Stimulated activated CD8-positive, alpha-beta memory T cell treated with anti-CD3 and anti-CD28 coated beads, Interleukin-15, amount 100 ng/mL, for 4 hours (primary cell): ENCODE measurements around the gene GPATCH1.

Source experiments
- DNase-seq, 2 donors: peaks; one replicate each; pipeline ENCODE4 v3.0.0-alpha.2; 2020; ENCODE audit warnings: low read depth in 2 of 2

GPATCH1 gene

DNA sequence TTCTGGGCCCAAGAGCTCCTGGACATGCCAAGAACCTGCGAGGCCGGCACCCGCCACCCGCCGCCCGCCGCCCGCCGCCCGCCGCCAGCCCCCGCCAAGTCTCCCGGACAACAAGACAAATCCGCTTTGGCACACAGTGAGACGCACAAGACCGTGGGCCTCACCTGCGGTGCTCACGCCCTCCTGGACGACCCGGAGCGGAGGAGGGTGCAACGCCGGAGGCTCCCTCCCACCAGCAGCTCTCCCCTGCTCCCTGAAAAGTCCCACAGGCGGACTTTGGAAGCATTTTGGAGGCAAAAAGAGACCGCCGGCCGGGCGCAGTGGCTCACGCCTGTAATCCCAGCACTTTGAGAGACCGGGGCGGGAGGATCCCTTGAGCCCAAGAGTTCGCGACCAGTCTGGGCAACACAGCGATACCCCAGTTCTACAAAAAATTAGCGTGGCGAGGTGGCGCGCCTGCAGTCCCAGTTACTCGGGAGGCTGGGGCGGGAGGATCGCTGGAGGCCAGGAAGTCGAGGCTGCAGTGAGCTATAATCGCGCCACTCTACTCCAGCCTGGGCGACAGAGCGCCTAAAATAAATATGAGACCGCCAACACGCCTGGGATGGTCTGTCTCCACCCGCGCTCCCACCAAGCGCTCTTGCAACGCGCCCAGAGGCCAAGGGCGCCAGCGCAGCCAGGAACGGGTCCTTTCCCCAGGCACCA, 17.1 kb upstream of the GPATCH1 start:
- DNase-seq = no peak

DNA sequence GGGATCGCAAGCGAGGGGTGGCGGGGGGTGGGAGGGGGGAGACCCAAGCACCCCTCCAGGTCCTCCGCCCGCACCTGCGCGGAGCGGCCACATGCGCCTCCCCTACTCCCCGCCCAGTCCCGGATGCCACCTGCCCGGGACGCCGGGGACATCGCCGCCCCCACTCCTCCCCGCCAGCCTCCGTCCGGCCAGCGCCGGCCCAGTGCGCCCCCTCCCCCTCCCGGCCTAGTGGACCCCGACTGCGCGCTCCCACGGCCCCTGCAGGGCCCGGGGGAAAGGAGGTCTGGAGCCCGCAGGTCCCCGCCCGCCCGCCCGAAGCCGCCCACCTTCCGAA, 16.6 kb upstream of the GPATCH1 start:
- DNase-seq = no peak

DNA sequence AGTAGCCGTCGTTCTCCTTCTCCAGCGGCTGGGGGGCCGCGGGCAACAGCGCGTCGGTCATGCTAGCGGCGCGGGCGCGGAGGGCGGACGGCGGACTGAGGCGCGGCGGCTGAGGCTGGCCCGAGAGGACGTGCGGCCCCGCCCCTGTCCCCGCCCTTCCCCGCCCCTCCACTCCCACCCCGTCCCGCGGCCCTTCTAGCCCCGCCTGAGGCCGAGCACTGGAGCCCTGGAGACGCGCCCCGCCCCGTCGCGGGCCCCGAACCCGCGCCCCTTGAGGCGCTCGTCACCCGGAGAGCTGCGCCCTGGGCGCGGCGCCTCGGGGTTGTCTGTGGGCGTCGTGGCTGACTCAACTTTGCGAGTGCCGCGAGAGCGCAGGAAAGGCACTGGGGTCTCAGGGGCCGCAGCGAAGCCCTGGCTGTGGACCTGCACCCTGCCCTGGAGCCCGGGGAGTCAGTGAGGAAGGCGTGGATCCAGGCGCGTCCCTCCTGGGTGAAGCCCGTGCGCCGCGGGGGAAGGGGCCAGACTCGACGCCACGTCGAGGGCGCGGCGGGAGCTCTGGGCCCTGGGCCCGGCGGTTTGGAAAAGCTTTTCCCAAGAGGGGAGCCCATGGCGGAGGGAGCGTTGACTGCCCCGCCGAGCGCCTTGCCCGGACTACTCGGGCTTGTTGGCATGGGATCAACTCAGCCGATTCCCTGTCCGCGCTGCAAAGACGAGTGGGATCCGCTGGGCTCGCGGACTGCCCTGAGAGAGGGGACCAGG, 16.0 kb upstream of the GPATCH1 start, which contains the start of gene RHPN2:
TSS of gene RHPN2 (minus strand) at position 97 of the 759 bp plus-strand sequence. CDS start at position 61, 36 bp downstream.
- DNase-seq = peak; percentile 27 to 33

DNA sequence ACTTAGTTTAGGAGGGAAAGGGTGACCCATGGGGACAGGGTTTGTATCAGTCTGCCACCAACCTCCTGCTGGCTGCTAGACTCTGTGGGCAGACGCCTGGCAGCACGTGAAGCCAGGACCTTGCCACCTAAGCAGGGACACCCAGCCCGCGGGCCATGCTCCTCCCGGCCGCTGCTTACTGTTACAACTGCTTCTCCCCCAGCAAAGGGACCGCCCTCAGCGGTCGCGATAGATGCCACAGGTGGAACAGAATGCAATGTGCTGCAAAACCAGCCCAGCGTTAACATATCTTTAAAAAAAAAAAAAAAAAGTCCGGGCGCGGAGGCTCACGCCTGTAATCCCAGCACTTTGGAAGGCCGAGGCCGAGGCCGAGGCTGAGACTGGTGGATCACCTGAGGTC, 14.4 kb upstream of the GPATCH1 start:
- no peak for DNase-seq

DNA sequence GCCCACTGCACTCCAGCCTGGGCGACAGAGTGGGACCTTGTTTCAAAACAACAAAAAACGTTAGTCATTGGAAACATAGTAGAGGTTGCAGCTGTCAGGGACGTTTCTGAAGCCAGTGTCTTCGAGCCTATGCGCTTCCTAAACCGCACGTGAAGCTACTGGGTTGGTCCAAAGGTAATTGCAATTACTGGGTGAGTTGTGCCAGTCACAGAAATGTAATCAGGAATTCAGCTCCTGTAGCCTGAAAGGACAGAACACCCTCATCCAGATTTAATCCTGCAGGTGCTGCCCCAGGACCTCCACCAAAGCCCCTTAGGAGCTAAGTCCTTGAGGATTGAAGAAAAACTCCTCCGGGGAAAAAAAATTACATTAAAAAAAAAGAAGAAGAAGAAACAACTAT, 13.9 kb upstream of the GPATCH1 start:
- DNase-seq = no peak

DNA sequence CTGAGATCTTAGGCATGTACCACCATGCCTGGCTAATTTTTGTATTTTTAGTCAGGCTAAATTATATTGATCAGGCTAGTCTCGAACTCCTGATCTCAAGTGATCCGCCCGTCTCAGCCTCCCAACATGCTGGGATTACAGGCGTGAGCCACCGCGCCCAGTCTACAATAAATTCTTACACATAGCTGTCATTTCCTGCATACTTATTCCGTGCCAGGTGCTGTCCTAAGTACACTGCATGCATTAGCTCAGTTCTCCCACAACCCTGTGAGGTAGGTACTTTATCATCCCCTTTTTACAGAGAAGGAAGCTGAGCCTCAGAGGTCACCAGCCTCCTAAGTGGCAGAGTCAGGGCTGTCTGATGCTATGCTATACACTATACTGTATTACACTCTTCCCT, 9.1 kb upstream of the GPATCH1 start:
- DNase-seq = no peak

DNA sequence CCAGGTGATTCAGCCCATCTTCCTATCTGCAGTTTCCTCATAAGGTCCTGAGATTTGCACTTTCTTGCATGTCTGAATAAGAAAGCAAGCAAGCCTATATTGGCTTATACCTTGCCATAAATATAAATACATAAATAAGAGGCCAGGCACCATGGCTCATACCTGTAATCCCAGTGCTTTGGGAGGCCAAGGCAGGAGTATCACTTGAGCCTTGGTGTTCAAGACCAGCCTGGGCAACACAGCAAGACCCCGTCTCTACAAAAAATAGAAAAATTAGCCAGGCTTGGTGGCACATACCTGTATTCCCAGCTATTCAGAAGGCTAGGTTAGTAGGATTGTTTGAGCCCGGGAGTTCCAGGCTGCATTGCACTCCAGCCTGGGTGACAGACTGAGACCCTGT, 5.5 kb upstream of the GPATCH1 start:
- DNase-seq = no peak

DNA sequence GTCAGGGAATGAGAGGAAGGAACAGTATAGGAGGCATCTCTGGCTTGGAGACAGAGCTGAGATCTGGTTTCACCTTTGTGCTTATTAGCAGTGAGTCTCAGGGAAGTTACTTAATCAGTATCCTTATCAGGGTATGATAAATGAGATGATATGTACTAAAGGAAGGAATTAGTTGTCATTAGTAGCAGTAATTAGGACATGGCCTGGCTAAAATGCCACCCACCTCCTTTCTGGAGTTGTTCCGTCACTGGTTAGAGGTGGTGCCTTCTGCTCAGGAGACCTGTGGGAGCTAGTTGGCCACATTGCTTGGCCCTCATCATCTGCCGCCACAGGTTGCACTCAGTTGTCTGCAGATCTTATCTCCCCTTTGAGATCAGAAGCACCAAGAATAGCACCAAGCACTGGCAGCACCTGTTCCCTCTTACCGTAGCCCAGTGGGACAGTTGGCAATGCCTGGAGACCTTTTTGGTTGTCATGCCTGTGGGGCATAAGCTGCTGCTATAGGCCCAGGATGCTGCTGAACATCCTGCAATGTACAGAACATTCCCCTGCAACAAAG, 4.7 kb downstream of the GPATCH1 start:
- DNase-seq = no peak

DNA sequence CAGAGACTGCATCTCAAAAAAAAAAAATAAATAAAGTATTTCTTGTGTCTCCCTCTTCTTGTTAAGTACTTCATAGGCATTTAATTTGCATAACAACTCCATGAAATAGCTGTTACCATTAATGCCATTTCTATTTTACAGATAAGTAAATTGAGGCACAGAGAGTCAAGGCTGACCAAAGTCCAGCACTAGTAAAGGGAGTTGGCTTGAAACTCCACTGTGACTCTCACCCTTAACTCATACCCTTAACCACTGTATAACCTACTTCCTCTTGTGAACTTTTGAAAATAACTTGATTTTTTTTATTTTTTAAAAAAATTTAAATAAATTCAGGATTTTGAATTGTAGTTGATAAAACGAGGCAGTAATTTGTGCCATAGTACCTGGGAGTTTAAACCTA, 6.0 kb downstream of the GPATCH1 start:
- DNase-seq = no peak

DNA sequence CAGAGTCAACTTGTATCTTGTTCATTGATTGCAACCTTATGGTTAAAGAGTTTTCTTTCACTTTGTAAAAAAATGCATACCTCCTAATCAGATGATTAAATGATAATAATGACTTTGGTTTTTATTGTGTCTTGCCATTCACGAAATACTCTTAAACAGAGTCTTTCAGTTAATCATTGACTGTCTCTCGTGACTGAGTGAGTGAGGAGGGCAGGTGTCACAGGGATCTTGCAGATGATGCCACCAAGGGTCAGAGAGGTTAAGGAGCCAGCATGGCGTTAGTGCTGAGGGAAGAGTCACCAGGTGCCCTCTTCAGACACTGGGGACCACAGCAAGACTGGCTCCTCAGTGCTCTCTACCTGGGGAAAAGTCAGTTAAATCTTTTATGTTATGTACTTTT, 8.0 kb downstream of the GPATCH1 start:
- DNase-seq = no peak

DNA sequence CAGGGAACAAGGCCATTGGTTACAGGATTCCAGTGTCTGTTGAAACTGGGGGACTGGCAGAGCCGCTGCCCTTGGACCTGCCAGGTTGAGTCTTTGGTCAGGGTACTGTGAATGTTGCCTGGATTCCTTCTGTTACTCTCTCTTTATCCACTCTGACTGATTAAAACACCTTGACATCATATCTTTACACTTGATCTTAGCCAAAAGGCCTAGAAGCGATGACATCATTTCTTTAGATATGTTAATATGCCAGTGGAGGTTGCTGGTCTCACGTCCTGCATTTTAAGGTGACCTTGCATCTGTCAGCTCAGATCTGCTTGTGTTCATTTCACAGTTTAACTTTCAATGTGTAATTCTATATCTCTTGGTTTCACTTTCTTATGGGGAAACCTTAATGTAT, 9.2 kb downstream of the GPATCH1 start:
- DNase-seq = no peak

DNA sequence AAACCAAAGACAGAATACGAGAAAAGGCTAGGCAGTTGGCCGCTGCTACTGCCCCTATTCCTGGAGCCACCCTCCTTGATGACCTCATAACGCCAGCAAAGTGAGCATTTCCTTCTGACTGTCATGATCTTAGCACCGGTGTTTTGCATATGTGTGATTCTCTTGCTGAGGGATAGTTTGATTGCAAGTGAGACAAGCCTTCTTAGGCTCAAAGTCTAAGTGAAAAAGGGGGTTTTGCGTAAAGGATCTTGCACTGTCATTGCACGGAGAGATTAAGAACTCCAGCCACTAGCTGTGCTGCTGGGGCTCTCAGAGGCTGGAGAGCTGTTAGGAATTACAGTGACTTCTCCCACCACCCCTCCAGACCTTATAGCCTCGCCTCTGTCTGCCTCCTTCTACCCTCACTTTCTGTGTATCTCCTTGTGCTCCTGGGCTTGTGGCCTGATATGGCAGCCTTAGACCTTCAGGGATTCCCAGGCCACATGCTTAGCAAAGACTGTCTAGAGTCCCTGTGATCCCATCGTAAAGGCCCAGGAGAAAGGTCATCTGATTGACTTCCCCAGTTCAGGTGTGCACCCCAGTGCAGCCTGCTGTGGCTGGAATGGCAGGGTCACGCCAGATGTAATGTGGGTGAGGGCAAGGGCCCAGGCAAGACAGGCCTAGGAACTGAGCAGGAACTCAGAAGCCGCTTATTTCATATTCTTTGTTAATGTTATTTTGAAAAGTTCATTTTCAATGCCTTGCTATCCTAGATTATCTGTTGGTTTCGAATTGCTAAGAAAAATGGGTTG, 12.6 kb downstream of the GPATCH1 start:
- no peak for DNase-seq

DNA sequence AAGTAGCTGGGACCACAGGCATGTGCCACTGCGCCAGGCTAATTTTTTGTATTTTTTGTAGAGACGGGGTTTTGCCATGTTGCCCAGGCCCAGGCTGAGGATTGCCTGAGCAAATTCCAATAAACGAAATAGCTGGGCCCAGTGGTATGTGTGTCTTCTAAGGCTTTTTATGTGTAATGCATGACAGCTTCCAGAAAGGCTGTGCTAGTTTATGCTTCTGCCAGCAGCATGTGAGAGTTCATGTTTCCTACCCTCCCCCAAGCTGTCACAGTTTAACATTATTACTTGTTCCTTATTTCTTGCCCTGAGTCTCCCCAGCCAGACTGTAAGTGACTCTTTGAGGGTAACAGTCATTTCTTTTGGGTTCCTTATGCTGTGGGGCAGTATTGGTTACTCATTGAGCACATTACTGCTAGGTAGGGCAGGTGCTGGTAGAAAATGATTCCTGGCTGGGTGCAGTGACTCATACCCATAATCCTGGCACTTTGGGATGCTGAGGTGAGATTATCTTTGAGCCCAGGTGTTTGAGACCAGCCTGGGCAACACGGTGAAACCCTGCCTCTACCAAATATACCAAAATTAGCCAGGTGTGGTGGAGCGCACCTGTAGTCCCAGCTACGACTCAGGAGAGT, 13.6 kb downstream of the GPATCH1 start:
- no peak for DNase-seq

DNA sequence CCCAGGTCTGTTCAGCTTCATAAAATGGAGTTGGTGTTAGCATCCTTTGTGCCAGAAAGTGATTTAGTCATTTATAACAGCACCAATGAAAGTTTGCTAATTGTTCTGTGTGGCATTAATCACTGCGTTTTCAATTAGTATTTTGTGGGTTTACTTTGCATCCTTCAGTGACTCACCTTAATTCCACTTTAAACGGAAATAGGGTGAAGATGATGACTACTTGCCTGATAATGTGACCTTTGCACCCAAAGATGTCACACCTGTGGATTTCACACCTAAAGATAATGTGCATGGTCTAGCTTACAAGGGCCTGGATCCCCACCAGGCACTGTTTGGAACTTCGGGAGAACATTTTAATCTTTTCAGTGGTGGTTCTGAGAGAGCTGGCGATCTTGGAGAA, 15.0 kb downstream of the GPATCH1 start:
- no peak for DNase-seq

DNA sequence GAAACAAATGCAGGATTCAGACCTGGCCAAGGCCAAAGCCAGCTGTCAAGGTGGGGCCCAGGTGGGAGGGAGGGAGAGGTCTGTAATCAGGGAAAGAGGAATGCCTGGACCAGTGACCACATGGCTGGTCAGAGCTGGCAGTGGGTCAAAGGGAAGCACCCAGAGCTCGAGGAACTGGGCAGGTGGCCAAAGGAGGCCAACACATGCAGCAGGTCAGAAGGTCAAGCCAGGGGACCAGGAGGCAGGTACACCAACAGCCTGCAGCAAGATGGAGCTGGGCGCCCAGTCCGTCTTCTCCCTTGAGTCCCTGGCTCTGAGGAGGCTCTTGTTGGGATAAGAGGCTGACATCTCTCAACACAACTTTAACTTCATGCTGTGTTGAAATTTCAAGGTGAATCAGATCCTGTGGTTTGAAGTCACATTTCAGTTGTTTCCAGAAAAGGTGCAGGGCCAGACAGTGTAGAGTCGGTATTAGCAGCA, 17.1 kb downstream of the GPATCH1 start:
- no peak for DNase-seq

DNA sequence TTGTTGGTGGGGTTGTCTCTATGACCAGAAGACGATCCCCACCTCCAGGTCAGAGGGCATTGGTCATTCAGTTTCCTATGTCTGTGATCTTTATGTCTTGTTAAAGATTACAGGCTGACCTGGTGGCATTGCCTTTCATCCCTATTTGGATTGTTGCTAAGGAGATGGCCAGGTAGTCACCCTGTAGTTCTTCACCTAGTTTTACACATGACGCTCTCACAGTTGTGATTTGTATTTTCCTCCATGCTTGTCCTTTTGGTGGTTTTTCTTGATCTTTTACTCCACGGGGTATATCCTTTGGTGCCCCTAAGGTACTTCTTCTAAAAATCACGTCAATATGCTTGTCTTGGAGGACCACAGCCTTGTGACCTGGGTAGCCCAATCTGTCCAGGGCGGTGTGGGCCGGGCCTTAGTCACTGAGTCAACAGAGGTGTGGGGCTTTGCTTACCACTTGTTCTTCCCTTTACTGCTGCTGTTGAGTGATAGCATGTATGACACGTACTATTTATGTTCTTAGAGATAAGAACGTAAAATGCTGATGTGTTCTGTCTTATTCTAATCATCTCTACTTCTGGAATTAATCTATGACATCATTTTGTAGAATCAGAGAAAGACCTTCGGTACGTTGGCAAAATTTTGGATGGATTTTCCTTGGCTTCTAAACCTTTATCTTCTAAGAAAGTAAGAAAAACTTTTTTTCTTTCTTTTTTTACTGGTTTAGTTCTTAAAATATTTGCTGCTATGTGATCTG, 20.1 kb downstream of the GPATCH1 start:
- no peak for DNase-seq

DNA sequence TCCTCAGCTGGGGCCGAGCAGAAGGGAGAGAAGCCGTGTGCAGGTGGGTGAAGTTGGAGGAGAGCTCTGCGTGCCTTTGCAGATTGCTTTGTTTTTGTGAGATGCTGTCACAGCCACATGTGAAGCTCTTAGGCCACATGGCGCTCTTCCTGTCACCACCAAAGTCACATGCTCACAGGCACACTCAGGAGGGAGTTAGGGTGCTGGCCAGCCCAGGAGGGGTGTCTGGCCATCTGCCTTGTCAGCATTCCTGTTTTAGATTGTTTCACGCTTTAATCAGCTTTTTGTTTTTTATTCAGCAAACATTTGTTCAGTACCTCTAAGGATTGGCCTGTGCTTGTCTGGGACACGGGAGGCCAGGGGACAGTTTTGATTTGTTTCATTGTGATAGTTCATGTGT, 21.9 kb downstream of the GPATCH1 start:
- DNase-seq = no peak

DNA sequence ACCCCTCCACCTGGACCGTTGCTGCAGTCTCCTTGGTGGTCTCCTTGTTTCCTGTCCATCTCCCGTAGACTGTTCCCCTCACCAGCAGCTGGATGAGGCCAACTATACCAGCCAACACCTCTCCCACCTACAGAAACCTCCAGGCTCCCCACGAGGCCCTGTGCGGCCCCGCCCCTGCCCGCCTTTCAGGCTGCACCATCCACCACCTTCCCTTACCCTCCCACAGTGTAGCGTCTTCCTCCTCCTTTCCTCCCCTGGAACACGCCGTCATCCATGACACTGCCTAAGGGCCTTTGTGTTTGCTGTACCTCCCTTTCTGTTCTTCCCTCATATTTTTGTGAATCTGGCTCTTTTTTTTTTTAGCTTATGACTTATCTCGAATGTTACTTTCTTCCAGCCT, 27.2 kb downstream of the GPATCH1 start:
- no peak for DNase-seq

DNA sequence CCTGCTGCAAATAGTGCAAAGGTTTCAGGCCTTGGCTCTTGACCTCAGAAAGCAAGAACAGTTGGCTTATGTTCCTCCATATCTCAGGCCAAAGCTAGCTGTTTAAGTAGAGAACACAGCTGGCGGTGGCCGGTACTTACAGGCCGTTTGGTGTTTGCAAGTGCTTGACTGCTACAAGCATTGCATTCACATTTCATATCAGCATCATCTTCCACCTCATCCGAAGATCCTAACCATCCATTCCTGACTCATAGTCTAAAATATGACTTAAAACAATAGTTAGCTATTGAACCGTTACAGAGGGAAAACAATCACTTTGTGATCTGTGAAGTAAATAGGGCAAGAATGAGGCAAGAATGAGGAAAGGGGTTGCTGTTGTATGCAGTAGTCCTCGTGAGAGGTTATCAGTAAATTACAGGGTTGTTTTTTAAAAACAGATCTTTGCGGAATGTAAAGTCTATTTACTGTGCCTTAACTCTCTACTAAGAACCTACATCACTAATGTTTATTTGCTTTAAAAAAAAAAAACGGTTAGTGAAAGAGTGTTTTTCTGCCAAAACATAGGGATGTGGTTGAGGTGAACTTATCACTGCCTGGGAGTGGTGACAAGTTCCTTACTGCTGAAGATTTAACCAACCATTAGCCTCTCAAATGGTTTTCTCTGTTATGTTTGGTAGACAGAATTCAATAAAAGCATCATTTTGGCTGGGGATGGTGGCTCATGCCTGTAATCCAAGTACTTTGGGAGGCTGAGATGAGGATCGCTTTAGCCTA, 29.3 kb downstream of the GPATCH1 start:
- DNase-seq = no peak

DNA sequence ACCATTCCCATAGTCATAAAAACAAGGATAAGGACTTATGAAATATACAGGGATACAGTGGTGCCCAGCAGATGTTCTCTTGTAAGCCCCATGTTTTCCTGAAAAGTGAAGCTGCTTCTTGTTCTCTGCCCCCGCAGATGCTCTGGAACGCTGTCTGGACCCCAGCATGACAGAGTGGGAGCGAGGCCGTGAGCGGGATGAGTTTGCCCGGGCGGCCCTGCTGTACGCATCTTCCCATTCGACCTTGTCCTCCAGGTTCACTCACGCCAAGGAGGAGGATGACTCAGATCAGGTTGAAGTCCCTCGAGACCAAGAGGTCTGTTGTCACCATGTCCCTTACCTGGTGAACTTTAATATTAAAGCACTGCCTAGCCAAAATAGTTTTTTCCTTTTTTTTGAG, 30.6 kb downstream of the GPATCH1 start:
- DNase-seq = no peak
